COLO829 (cell line): ENCODE data around the gene G6PC1.
"Not testable (repeated sequence)": the region's sequence is repeated elsewhere in the genome, so short reads cannot be mapped to it uniquely, and the experiment has no call there.

Experiments
- DNase-seq: peaks from one replicate; pipeline ENCODE4 v3.0.0; 2012; ENCODE audit warnings: low spot score

The G6PC1 gene

GRCh38 chr17:42900460-42901331, at the start of gene G6PC1:
Gene G6PC1 (plus strand): TSS chr17:42900799. CDS start chr17:42900877, 78 bp downstream.
- DNase-seq: no peak

DNA sequence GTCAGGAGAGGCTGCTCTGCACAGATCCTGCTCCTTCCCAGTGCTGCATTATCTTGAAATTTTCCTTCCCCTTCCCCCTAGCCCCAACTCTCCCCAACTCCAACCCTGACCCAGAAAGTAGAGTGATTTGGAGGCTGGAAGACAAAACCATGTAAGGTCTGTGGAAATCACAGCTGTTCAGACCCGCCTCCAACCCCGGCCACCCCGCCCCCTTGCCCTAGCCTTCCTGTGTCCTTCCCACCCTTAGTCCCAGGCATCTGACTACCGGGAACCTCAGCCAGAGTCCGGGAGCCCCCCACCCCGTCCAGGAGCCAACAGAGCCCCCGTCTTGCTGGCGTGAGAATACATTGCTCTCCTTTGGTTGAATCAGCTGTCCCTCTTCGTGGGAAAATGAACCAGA, 49.6 kb upstream of the G6PC1 start, which contains the start of gene AOC3:
Gene AOC3 (plus strand): TSS at position 246 of the 400 bp plus-strand sequence. CDS start 145 bp downstream, at position 391.
- no peak for DNase-seq

DNA sequence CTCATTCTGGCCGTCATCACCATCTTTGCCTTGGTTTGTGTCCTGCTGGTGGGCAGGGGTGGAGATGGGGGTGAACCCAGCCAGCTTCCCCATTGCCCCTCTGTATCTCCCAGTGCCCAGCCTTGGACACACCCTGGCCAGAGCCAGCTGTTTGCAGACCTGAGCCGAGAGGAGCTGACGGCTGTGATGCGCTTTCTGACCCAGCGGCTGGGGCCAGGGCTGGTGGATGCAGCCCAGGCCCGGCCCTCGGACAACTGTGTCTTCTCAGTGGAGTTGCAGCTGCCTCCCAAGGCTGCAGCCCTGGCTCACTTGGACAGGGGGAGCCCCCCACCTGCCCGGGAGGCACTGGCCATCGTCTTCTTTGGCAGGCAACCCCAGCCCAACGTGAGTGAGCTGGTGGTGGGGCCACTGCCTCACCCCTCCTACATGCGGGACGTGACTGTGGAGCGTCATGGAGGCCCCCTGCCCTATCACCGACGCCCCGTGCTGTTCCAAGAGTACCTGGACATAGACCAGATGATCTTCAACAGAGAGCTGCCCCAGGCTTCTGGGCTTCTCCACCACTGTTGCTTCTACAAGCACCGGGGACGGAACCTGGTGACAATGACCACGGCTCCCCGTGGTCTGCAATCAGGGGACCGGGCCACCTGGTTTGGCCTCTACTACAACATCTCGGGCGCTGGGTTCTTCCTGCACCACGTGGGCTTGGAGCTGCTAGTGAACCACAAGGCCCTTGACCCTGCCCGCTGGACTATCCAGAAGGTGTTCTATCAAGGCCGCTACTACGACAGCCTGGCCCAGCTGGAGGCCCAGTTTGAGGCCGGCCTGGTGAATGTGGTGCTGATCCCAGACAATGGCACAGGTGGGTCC, 49.0 kb upstream of the G6PC1 start:
- not testable (repeated sequence) for DNase-seq

- no peak for DNase-seq
Measured at GRCh38 chr17:42852351-42852750, 48.2 kb upstream of the G6PC1 start.

GRCh38 chr17:42853004-42853403, 47.6 kb upstream of the G6PC1 start:
- DNase-seq: no peak

DNA sequence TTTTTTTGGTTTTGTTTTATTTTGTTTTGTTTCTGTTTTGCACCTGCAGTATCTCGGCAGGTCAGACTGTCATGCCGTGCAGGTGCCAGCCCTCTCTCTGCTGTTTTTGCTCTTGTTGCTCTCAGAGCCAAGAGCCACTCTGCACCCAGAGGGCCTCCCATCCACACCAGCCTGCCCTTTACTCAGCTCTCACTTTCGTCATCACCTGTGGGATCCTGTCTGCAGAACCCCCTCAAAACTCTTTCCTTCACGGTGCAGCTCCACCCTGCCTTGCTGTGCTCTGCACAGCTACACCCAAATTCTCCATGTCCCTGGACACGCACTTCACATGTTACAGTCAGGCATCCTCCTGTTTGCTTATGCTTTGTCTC, 47.0 kb upstream of the G6PC1 start:
- DNase-seq: no peak

DNA sequence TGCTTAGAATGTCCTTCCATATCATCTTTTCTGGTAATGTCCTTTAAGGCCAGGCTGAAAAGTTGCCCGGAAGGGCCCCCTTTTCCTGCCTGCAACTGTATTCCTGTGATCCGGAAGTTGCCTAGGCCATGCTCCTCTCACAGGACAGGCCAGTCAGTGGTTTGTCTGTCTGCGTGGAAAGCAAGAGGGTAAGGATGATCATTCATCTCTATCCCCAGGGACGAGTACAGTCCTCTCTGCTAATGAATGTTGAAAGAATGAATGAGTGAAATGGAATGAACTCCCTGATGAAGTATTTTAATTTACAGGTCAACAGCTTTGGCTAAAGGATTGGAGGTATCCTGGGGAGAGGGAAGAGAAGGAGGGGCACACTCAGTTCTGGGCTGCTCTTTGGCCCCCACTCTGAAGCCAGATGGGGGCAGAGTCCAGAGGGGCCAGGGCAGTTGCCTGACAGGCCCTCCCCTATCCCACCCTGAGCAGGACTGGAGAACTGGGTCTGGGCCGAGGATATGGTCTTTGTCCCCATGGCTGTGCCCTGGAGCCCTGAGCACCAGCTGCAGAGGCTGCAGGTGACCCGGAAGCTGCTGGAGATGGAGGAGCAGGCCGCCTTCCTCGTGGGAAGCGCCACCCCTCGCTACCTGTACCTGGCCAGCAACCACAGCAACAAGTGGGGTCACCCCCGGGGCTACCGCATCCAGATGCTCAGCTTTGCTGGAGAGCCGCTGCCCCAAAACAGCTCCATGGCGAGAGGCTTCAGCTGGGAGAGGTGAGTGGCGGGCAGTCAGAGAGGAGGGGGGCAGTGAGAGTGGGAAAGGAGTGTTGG, 46.4 kb upstream of the G6PC1 start:
- DNase-seq: no peak

GRCh38 chr17:42855048-42855596, 45.5 kb upstream of the G6PC1 start:
- DNase-seq: no peak

GRCh38 chr17:42856093-42856492, 44.5 kb upstream of the G6PC1 start:
- DNase-seq: not testable (repeated sequence)

GRCh38 chr17:42856516-42856915, 44.1 kb upstream of the G6PC1 start:
- DNase-seq: not testable (repeated sequence)

DNA sequence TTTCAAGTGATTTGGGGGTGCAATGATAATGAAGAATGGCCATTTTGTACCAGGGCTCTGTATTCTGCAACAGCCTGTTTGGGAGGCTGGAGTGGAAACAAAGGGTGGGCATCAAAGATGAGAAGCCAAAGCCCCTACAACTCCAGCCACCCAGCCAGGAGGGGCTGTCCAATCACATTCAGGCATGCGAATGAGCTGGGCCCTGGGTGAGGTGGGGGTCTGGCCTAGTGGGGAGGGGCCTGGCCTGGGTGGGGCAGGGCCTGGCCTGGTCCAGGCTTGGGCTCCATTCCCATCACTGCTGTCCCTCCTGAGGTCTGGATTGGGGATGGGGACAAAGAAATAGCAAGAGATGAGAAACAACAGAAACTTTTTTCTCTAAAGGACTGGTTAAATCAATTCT, 43.2 kb upstream of the G6PC1 start:
- DNase-seq: no peak

GRCh38 chr17:42865638-42866094, 34.9 kb upstream of the G6PC1 start:
- DNase-seq: no peak

DNA sequence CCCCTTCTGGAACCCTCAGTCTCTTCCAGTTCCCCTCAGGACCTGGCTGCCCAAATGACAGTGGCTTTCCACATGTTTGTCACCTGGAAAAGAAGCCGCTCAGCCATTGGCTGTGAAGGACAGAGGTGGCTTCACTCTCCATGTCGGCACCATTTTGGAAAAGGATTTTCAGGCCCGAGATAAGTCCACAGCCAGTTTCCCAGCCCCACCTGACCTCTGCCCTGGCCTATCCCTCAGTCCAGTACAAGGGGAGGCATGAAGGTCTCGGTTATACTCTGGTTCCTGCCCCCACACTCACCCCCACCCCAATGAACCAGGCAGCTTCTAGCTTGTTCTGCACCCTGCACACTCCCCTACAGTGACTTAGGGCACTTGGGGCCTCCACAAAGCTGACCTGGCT, 34.4 kb upstream of the G6PC1 start:
- no peak for DNase-seq

DNA sequence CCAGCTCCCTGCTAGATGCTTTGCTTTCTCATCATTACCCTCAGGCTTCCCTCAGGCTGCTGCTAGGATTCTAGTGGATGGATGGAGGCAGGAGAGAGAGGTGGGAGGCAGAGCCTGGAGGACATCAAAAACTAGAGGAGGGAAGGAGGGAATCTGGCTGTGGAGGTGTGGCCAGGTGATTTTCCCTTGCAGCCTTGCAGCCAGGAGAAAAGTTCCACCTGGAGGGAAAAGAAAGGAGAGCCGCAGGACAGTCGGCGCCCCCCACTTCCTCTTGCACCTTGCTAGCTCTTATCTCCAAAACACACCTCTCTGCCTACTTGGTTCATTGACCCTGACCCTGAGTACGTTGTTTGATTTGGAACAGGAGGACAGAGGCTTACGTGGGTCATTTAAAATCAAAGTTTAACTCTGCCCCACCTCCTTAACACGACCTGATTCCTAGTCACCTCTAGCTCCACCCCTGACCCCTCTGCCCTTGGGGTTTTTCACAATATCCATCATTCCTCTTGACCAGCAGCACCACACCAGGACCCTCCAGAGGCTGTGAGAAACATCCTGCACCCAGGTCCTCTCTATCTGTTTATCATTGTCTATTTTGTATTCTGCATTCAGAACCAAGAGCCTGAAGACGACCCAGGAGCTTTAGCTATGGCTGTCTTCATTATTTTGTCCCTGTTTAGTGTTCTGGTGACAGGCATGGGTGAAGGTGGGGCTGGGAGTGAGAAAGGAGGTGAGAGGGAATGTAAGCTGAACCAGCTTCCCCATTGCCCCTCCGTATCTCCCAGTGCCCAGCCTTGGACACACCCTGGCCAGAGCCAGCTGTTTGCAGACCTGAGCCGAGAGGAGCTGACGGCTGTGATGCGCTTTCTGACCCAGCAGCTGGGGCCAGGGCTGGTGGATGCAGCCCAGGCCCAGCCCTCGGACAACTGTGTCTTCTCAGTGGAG, 33.7 kb upstream of the G6PC1 start:
- no peak for DNase-seq

DNA sequence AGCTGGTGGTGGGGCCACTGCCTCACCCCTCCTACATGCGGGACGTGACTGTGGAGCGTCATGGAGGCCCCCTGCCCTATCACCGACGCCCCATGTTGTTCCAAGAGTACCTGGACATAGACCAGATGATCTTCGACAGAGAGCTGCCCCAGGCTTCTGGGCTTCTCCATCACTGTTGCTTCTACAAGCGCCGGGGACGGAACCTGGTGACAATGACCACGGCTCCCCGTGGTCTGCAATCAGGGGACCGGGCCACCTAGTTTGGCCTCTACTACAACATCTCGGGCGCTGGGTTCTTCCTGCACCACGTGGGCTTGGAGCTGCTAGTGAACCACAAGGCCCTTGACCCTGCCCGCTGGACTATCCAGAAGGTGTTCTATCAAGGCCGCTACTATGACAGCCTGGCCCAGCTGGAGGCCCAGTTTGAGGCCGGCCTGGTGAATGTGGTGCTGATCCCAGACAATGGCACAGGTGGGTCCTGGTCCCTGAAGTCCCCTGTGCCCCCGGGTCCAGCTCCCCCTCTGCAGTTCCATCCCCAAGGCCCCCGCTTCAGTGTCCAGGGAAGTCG, 32.8 kb upstream of the G6PC1 start:
- not testable (repeated sequence) for DNase-seq

GRCh38 chr17:42868338-42868737, 32.3 kb upstream of the G6PC1 start:
- DNase-seq: no peak

DNA sequence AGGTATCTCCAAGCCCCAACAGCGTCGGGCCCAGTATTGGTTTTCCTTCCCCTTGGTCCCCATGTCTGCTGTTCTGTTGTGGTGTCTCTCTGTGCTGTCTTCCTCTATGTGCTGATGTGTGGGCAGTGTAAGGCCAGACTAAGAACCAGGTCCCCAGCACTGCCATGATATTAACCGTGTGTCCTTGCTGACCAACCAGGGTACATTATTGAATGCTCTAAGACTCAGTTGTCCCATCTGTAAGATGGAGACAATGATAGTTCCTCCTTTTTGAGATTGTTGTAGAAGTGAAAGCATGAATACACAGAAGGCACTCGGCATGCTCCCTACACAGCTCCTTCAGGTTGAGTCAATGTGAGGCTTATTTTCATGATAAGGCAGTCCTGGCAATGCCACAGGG, 29.0 kb upstream of the G6PC1 start:
- DNase-seq: no peak

- no peak for DNase-seq
Measured at GRCh38 chr17:42872251-42872965, 28.2 kb upstream of the G6PC1 start.

DNA sequence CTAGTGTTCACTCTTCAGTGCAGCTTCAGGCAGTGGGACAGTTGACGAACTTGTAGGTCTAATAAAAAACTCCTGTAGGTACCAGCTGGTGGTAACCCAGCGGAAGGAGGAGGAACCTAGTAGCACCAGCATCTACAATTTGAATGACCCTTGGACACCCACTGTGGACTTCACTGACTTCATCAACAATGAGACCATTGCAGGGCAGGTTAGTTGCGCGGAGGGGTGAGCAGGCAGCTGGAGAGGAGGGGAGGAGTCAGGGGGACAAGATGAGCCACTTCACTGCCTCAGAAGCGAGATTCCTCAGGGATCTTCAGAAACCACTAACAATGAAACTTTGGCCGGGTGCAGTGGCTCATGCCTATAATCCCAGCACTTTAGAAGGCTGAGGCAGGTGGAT, 27.3 kb upstream of the G6PC1 start:
- no peak for DNase-seq
